B cell (primary cell): ENCODE results near the gene CDC20B. TPM values are rescaled to one million over a fixed set of nuclear protein-coding genes. Genes with fewer than 3 reads are reported as not detected.
A peak's percentile ranks its signal among the peaks of the same experiment; 100 is the strongest.

Experiments
- ATAC-seq: fragments of 200-7000 bp; cut with Tn5 transposase; one replicate; pipeline ENCODE4 v1.10.0; 2021; ENCODE audit warnings: low read depth, mild to moderate bottlenecking, moderate number of reproducible peaks, moderate library complexity
- CTCF ChIA-PET: fragments of 350-600 bp; sonication (Branson Sonifier 250); formaldehyde crosslinking; loops from one replicate; lab custom pipeline; 2021; ENCODE audit warnings: antibody characterized with exemption, inconsistent platforms; lab: Charles Lee
- POLR2A ChIA-PET: fragments of 350-600 bp; sonication (Branson Sonifier 250); formaldehyde crosslinking; loops from one replicate; lab custom pipeline; 2021; ENCODE audit warnings: antibody characterized with exemption; lab: Charles Lee
- DNase-seq: peaks from one replicate; pipeline ENCODE4 v3.0.0; 2013
- H2AFZ ChIP-seq: 2 replicates; pipeline ENCODE4 v1.6.1; 2012; ENCODE audit warnings: mild to moderate bottlenecking, low read depth, low read length; ENCODE audit not compliant: insufficient read depth, poor library complexity, severe bottlenecking
- H3K27ac ChIP-seq, 2 donors: 1 replicate in 1 of 2; 2 replicates in 1 of 2; pipeline ENCODE4 v1.5.1; 2012 to 2013; ENCODE audit warnings: low read length in 2 of 2, mild to moderate bottlenecking in 2 of 2, moderate library complexity in 1 of 2
- H3K27me3 ChIP-seq, 4 experiments: fragments of 200-600 bp in 1 of 4; sonication (generic) in 1 of 4; replicated peaks in 1 of 4; 1 replicate in 2 of 4; 2 replicates in 2 of 4; pipeline versions ENCODE4 v1.6.1 to v1.7.0; 2013 to 2016; ENCODE audit warnings: low read length in 3 of 4, mild to moderate bottlenecking in 2 of 4, mixed read lengths in 1 of 4, moderate library complexity in 1 of 4; ENCODE audit not compliant: insufficient read depth in 4 of 4, control insufficient read depth in 3 of 4; ENCODE audit errors: control extremely low read depth in 1 of 4
- H3K36me3 ChIP-seq, 2 experiments: replicated peaks in 1 of 2; 1 replicate in 1 of 2; 2 replicates in 1 of 2; pipeline versions ENCODE4 v1.6.1 to v1.7.1; 2013; ENCODE audit warnings: low read length in 1 of 2; ENCODE audit not compliant: insufficient read depth in 2 of 2, control insufficient read depth in 1 of 2; ENCODE audit errors: control extremely low read depth in 1 of 2, extremely low read depth in 1 of 2
- H3K4me1 ChIP-seq, 2 donors: fragments of 200-600 bp in 1 of 2; sonication (generic) in 1 of 2; 1 replicate in 1 of 2; 2 replicates in 1 of 2; pipeline versions ENCODE4 v1.5.1 to v1.6.1; 2013 to 2017; ENCODE audit warnings: low read length in 2 of 2; ENCODE audit not compliant: control insufficient read depth in 2 of 2, insufficient read depth in 2 of 2
- H3K4me2 ChIP-seq: replicated peaks from 2 replicates; pipeline ENCODE3; 2012; ENCODE audit warnings: mild to moderate bottlenecking, low read depth, low read length; ENCODE audit not compliant: poor library complexity, severe bottlenecking
- H3K4me3 ChIP-seq, 5 experiments: fragments of 200-600 bp in 1 of 5; sonication (generic) in 1 of 5; 1 replicate in 3 of 5; 2 replicates in 2 of 5; pipeline versions ENCODE4 v1.5.1 to v1.7.0; 2011 to 2016; ENCODE audit warnings: low read length in 4 of 5, mild to moderate bottlenecking in 4 of 5, low read depth in 2 of 5, control low read depth in 1 of 5, moderate library complexity in 1 of 5; ENCODE audit not compliant: insufficient read depth in 1 of 5; ENCODE audit errors: control extremely low read depth in 1 of 5, extremely low read depth in 1 of 5
- H3K79me2 ChIP-seq: fragments of 200-600 bp; sonication (generic); one replicate; pipeline ENCODE4 v1.6.0; 2016; ENCODE audit warnings: low read length; ENCODE audit not compliant: control insufficient read depth, insufficient read depth
- H3K9ac ChIP-seq: fragments of 200-600 bp; sonication (generic); 2 replicates; pipeline ENCODE4 v1.6.1; 2017; ENCODE audit warnings: mild to moderate bottlenecking, low read length, moderate library complexity
- H3K9me3 ChIP-seq, 3 donors: one replicate each; pipeline versions ENCODE4 v1.6.1 to v1.7.1; 2013; ENCODE audit warnings: low read length in 2 of 3; ENCODE audit not compliant: control insufficient read depth in 2 of 3, insufficient read depth in 1 of 3; ENCODE audit errors: control extremely low read depth in 1 of 3
- H4K20me1 ChIP-seq: 2 replicates; pipeline ENCODE4 v1.6.0; 2012; ENCODE audit warnings: mild to moderate bottlenecking, low read length; ENCODE audit not compliant: insufficient read depth, control insufficient read depth, poor library complexity, severe bottlenecking
- H3K27ac Mint-ChIP-seq: one replicate; pipeline ENCODE4 v1.8.0; 2021; ENCODE audit warnings: mixed read lengths
- H3K27me3 Mint-ChIP-seq: one replicate; pipeline ENCODE4 v1.8.0; 2021; ENCODE audit warnings: mixed read lengths
- H3K4me1 Mint-ChIP-seq: one replicate; pipeline ENCODE4 v1.8.0; 2021; ENCODE audit warnings: mixed read lengths
- H3K4me3 Mint-ChIP-seq: one replicate; pipeline ENCODE4 v1.8.0; 2021; ENCODE audit warnings: mixed read lengths
- H3K9me3 Mint-ChIP-seq: one replicate; pipeline ENCODE4 v1.8.0; 2022; ENCODE audit warnings: mixed read lengths; ENCODE audit not compliant: insufficient read depth
- EZH2 ChIP-seq: IDR thresholded peaks from 2 replicates; pipeline ENCODE4 v1.6.1; 2012; ENCODE audit warnings: borderline replicate concordance, low read depth, mild to moderate bottlenecking, moderate library complexity, low read length; ENCODE audit not compliant: insufficient read depth, poor library complexity, severe bottlenecking
- WGBS: methylation state at CpG from one replicate; pipeline ENCODE4 v1.1.5; 2013; ENCODE audit warnings: missing lambda C conversion rate; ENCODE audit not compliant: insufficient coverage; 5-methylcytosine and 5-hydroxymethylcytosine counted together
- intact Hi-C: fragments of 100-400 bp; cut with micrococcal nuclease; formaldehyde crosslinking; loops from one replicate; pipeline ENCODE4 v1.10.0; 2022
- polyA plus RNA-seq: library from polyadenylated mRNA; depleted of rRNA; stranded (reverse); fragments of >200 nt; gene quantifications from 2 replicates; pipeline ENCODE4 v1.2.3, GENCODE V29; 2012
- total RNA-seq, 2 donors: library from RNA; stranded (reverse); fragments of 120-200 nt in 1 of 2; gene quantifications; 1 replicate in 1 of 2; 2 replicates in 1 of 2; pipeline versions ENCODE4 v1.2.3 to v1.2.4, GENCODE V29; 2013 to 2022
- TF ChIP-seq, protein P1 (sequence below): fragments of 200-600 bp; IDR thresholded peaks from one replicate; pipeline ENCODE4 v1.8.0; 2022; ENCODE audit warnings: antibody characterized with exemption, mild to moderate bottlenecking

CDC20B gene
- total and polyA plus RNA-seq, 2 donors (not counting 1 experiment from before 2014, with no cell fraction given): 0.09 TPM; not detected in 1

DNA sequence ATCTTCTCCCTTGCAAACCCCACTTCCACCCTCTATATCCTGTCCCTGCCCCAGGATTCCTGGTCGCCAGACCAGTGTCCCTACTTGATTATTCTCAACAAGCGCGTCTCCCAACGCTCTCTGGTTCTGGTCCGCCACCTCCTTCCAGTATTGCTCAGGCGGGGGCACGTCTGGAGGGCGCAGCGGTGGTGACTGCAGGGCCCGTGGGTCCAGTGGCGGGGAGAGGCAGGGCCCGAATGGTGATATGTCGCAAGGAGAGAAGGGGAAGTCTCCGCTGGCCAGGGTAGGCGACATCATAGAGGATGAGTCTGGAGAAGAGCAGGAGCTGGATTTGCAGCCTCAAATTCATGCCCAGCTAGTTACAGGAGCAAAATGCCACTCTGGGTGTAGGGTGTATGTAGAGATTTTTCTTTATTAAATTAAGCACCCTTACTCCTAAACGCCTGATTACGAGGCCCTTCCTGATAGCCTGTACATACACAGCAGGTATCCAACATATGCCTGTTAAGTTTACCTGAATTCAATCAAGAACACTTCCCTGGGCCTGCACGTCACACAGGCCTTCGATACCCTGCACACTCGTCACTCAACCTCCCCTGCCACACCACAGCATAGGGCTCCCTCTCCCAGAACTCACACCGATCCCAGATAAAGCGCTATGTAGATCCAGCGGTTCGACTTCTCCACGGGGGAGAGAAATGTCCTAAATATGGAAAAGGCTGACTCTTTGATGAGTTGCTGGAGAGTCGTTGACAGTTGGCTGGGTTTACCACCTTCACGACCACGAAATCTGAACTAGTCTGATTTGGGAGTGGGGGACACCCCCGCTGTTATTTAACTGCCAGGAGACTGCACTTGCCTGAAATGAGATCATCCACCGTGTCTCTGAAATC, 49.4 kb upstream of the CDC20B start:
- no peaks in the 10 kb centered on the region for H4K20me1 ChIP-seq
- H2AFZ ChIP-seq: no peak overlapping the region
- no peaks in the 10 kb centered on the region for H3K36me3 ChIP-seq
- ATAC-seq (no peak), DNase-seq (peak; percentile 38)
- Mint-ChIP-seq H3K4me1 (peaks cover 35% of the 10 kb centered on the region), H3K27me3 (peaks cover 80% of the 10 kb centered on the region), H3K27ac (no peak overlapping the region), H3K9me3 (no peaks in the 10 kb centered on the region), H3K4me3 (peak overlapping the region; percentile 74)
- no peak for TF ChIP-seq EZH2
- TF ChIP-seq, protein P1, sequence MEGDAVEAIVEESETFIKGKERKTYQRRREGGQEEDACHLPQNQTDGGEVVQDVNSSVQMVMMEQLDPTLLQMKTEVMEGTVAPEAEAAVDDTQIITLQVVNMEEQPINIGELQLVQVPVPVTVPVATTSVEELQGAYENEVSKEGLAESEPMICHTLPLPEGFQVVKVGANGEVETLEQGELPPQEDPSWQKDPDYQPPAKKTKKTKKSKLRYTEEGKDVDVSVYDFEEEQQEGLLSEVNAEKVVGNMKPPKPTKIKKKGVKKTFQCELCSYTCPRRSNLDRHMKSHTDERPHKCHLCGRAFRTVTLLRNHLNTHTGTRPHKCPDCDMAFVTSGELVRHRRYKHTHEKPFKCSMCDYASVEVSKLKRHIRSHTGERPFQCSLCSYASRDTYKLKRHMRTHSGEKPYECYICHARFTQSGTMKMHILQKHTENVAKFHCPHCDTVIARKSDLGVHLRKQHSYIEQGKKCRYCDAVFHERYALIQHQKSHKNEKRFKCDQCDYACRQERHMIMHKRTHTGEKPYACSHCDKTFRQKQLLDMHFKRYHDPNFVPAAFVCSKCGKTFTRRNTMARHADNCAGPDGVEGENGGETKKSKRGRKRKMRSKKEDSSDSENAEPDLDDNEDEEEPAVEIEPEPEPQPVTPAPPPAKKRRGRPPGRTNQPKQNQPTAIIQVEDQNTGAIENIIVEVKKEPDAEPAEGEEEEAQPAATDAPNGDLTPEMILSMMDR: no peak
- 25% methylated on average over 22 of the region's 30 CpGs for WGBS
- ChIA-PET CTCF (interaction anchor here (1.5 to 1.8 kb wide), 2 partner anchors 9 to 10 kb away, joined by 4 read pairs; no protein-coding TSS in a partner anchor), POLR2A (no interaction called here)
- H3K4me2 ChIP-seq: peak overlapping the region; percentile 69
- peaks cover 0 to 36% (median 0%) of the 10 kb centered on the region in 3 donors for H3K9me3 ChIP-seq
- H3K79me2 ChIP-seq: no peaks in the 10 kb centered on the region
- peaks cover 40 to 52% of the 10 kb centered on the region in 2 donors for H3K4me1 ChIP-seq
- H3K9ac ChIP-seq: peak overlapping the region; percentile 47
- intact Hi-C loops: no loop called here
- peaks cover 0 to 83% (median 67%) of the 10 kb centered on the region in 4 experiments for H3K27me3 ChIP-seq
- H3K4me3 ChIP-seq: peak overlapping the region in 1 of 5 experiments; percentile 35
- H3K27ac ChIP-seq: no peak overlapping the region
